ENCODE measurements around the gene BABAM2. TPM values are rescaled to one million over a fixed set of nuclear protein-coding genes. Genes with fewer than 3 reads are reported as not detected.

The BABAM2 gene
- total and polyA plus RNA-seq, 2 of the 4 experiments (the other 2 are of a cell fraction): 20.9 to 23.1 TPM

GRCh38 chr2:28347596-28347995 lies 457.1 kb downstream of the BABAM2 start:
- dilution Hi-C loops (cut with HindIII; ENCODE audit: low sequenced_read_pairs, unreplicated experiment) (no loop called here), in situ Hi-C loops (cut with MboI; ENCODE audit: low sequenced_read_pairs) (no loop called here), intact Hi-C loops (cut with micrococcal nuclease) (no loop called here)
- CTCF ChIA-PET: no interaction called here
- no peaks in the 10 kb centered on the region for H3K36me3 ChIP-seq (ENCODE audit: control insufficient read depth, insufficient read depth, low read length)
- H2AFZ ChIP-seq (replicated peaks; ENCODE audit: low read length, poor library complexity): no peak overlapping the region
- H3K27ac ChIP-seq (ENCODE audit: insufficient read depth, low read length): no peak overlapping the region
- H3K56ac ChIP-seq (ENCODE audit: extremely low read depth, insufficient read depth, low read length): no peak overlapping the region
- TF ChIP-seq MAZ (IDR thresholded peaks at IDR 0.05; ENCODE audit: borderline replicate concordance, low read depth, low read length) (no peak), NFE2L2 (IDR thresholded peaks at IDR 0.05; ENCODE audit: low read depth, low read length) (no peak), FOS (IDR thresholded peaks at IDR 0.05; ENCODE audit: low read depth, low read length) (no peak), MAFK (IDR thresholded peaks at IDR 0.05; ENCODE audit: low read depth, low read length) (no peak), RCOR1 (IDR thresholded peaks at IDR 0.05; ENCODE audit: insufficient replicate concordance, low read length) (no peak), ELK1 (IDR thresholded peaks at IDR 0.05; ENCODE audit: borderline replicate concordance, low read depth, low read length) (no peak)
- POLR2A ChIA-PET (ENCODE audit: unreplicated experiment): no interaction called here
- no peak overlapping the region; a peak in 1 of 4 replicates for H4K8ac ChIP-seq (ENCODE audit: low read depth in 2 of 2, low read length in 2 of 2)
- H2BK20ac ChIP-seq (ENCODE audit: low read depth, low read length): no peak overlapping the region; the same call in 1 of the 2 replicates
- H2AK9ac ChIP-seq (replicated peaks; ENCODE audit: low read depth, low read length, poor library complexity): peak overlapping the region; percentile 23
- H3K4me2 ChIP-seq (ENCODE audit: low read depth, low read length): no peak overlapping the region
- no TSS peak for BruUV-seq (replicated peaks)
- peak overlapping the region; percentile 13; the same call in 1 of the 2 replicates for H4K5ac ChIP-seq (ENCODE audit: low read depth, low read length)
- H3K18ac ChIP-seq (ENCODE audit: low read depth, low read length): peak overlapping the region; percentile 16; the same call in 1 of the 2 replicates
- H3K9me3 ChIP-seq (ENCODE audit: control insufficient read depth, insufficient read depth, low read length): no peaks in the 10 kb centered on the region
- no peak overlapping the region for H3K14ac ChIP-seq (replicated peaks; ENCODE audit: low read depth, low read length)
- H4K20me1 ChIP-seq (ENCODE audit: insufficient read depth, low read length): no peaks in the 10 kb centered on the region
- DNase-seq (no peak), ATAC-seq (ENCODE audit: low read depth) (no peak)
- 90% methylated on average over 5 of the region's 9 CpGs; no CpG with 5 or more reads in 1 of the 2 experiments for WGBS, 2 experiments (ENCODE audit: extremely low coverage in 2 of 2, insufficient read length in 1 of 2)
- H2BK5ac ChIP-seq (ENCODE audit: low read depth, low read length, poor library complexity, severe bottlenecking): no peak overlapping the region
- H3K9ac ChIP-seq (ENCODE audit: low read depth, low read length): no peak overlapping the region
- H3K79me1 ChIP-seq (ENCODE audit: low read depth in 1 of 2, low read length in 2 of 2): no peaks in the 10 kb centered on the region
- H2AK5ac ChIP-seq (ENCODE audit: low read depth, low read length): peak overlapping the region; percentile 80
- peak overlapping the region; percentile 25; the same call in 1 of the 2 replicates for H2BK120ac ChIP-seq (ENCODE audit: low read depth, low read length)
- no peaks in the 10 kb centered on the region for H3K27me3 ChIP-seq (ENCODE audit: control insufficient read depth, insufficient read depth, low read length)
- peaks cover 17% of the 10 kb centered on the region for H3K4me1 ChIP-seq (ENCODE audit: control insufficient read depth, insufficient read depth, low read length)
- no peak overlapping the region for H2BK15ac ChIP-seq (ENCODE audit: low read depth, low read length)
- peak overlapping the region; percentile 41 for H4K91ac ChIP-seq (ENCODE audit: insufficient read depth, low read depth, low read length)
- peak overlapping the region; percentile 64 for H3K4ac ChIP-seq (ENCODE audit: low read depth, low read length)
- H3K9me1 ChIP-seq (ENCODE audit: insufficient read depth, low read length): peaks cover 13% of the 10 kb centered on the region
- no peak overlapping the region for H3K4me3 ChIP-seq (ENCODE audit: insufficient read depth, low read depth, low read length)
- no peak overlapping the region; the same call in 1 of the 2 replicates for H3K23ac ChIP-seq (ENCODE audit: low read depth, low read length)
